Jurkat, Clone E6-1 (cell line): ENCODE measurements around the gene CXCL14.

ENCODE experiments used
- DNase-seq: peaks from one replicate; pipeline ENCODE4 v3.0.0-alpha.2; 2011; ENCODE audit warnings: low read depth, low spot score
- H3K4me3 ChIP-seq: 2 replicates; pipeline ENCODE4 v1.5.1; 2011; ENCODE audit warnings: mild to moderate bottlenecking, low read length, control low read depth, moderate library complexity

Gene CXCL14

DNA sequence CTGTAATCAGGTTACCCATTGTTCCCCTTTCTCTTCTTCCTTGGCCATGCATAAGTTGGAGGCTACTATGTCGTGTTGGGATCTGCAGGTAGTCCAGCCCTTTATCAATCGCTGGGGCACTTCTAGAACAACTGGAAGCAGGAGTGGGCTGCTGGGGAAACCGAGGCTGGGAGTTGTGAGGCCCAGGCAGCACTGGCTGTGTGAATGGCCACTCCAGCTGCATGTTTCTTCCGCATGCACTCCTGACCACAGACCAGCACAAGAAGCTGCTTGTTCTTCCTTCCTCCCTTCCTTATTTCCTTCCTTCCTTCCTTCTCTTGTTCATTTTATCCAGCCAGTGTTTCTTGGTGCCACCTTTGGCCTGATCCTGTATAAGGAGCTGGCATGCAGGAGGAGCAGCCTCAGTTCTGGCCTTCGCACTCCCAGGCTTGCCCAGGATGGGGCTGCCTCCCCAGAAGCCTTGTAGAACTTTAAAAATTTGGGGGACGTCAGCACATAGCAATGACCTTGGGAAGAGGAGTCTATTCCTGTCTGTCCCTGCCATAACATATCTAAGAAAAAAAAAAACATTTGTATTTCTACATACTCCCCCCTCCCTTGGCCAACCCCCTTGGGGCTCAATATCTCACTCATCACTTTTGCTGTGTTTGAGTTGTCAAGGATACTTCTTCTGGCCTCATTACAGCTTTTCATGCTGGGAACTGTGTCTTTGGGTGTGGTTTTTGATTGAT is 20.8 kb upstream of the CXCL14 start:
- no peak for DNase-seq

DNA sequence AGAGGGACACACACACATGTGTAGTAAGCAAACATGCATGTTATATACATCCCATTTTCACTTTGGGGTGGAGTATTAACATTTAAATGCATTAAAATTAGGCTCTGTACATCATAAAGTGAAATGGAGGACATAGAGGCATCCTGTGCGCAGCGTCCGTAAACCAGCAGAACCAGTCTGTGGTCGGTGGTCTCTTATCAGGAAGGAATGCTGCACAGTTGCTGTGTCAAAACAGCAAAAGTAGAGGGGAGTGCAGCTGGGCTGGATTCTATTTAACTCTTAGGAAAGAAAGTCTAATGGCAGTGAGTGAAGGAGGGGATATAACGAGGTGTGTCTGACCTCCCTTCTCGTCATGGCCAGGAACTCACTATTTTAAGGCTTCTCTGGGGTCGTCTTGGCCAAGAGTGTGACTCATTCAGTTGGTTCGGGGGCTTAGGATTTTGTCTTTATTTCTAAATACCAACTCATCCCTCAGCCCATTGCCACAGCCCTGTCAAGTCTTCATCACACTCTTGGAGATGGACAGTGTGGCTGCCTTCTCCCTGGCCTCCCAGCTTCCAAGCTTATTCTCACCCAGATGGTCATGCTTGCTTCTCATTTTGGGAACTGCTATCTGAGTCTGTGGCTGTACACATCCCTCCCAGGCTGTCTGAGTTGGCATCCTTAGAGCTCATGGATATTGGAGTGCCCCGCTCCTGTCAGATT is 20.1 kb upstream of the CXCL14 start:
- no peak overlapping the region for H3K4me3 ChIP-seq
- DNase-seq: no peak

More for the DNA sequence above, 20.8 kb upstream of the CXCL14 start:
- no peak overlapping the region for H3K4me3 ChIP-seq

DNA sequence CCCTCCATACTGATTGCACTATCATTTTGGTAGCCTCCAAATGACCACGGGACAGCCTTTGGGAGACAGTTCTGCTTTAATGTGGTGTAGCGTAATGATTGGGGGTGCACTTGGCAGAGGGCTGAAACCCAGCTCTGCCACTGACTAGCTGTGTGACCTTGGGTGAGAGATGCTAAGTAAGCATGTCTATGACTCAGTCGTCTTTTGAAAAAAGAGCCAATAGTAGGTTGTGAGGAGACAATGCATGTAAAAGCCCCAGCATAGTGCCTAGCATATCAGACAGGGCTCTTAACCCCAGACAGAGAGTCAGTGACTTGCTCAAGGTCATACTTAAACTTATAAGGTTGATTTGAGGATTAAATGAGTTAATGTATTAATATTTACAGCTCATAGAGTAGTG is 18.0 kb upstream of the CXCL14 start:
- DNase-seq: no peak

DNA sequence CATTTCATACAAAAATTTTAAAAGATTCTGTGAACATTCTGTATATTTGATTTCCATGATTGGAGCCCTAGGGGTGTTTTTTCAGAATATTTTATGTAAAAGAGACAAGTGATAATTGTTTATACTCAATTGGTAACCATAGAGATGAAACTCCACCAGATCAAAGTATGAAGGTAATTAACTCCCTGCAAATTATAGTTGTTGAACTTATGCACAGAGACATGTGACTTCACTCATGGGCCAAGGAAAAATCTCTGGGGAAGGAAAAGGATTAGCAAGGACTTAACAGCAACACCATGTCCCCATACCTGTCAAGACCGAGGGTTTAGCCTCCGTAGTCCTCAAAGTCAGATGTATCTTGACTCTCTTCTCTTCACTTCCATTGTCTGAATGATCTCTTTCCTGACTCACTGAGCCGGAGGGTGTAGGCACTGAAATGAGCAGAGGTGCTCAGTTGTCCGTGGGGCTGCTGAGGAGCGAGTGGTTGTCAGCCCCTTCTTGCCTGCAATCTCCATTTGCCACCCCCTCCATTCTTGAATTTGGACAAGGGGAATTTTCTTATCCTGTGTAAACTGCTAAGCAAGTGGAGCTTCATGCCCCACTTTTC is 17.5 kb upstream of the CXCL14 start:
- no peak overlapping the region for H3K4me3 ChIP-seq
- DNase-seq: no peak

More for the DNA sequence above, 18.0 kb upstream of the CXCL14 start:
- no peak overlapping the region for H3K4me3 ChIP-seq

DNA sequence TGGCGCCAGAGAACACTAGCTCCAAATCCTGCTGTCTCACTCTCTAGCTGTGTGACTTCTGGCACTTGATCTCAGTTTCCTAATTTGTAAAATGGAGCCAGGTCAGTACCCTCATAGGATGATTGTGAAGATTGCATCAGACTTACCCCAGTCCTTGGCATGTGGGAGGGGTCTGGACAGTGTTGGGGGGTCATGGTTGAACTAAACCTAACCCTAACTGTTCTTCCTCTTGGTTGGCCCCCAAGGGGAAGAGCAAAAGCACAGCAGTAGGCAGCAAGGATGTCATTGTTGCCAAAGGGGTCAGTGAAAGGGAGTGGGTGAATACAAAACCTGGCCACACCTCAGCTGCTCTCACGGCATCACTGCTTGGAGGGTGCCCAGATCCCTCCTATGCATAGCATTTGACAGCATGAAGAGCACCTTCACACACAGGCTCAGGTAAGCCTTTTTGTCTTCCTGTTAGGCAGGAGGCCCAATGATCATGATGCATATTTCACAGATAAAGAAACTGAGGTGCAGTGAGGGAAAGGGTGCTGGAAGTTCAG is 15.7 kb upstream of the CXCL14 start:
- H3K4me3 ChIP-seq: no peak overlapping the region
- DNase-seq: no peak

DNA sequence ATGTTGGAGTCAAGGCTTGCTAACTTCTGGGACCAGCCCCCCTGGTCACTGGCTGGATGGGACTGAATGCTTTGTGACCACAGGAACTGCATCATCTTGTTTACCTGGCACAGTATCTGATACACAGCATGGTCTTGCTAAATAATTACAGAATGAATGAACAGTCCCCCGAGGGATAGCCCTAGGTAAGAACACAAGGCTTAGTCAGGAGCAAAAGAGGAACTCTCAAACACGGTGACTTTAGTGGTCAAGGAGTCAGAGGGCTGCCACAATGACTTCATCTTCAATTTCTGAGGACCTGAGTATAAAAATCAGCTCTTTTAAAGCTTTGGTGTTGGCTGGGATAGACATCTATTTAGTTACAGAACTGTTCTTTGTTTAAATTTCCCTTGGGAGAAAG is 15.1 kb upstream of the CXCL14 start:
- no peak for DNase-seq

DNA sequence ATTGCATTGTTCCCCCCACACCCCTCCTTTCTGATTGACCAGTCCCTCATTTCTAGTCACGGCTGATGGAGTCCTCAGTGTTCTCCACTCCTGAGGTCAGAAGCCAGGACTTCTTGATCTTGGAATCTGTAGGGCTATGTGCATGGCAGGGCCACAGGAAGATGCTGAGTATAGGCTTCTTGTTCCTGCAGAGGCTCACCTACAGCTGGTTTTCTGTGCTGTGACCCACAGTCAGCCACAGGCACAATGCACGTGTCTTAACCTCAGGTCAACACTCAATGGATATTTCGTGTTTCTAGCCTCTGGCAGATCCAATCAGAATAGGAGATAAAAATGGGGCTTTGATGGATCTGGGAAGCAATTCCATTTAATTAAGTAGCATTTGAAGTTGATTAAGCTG is 14.3 kb upstream of the CXCL14 start:
- DNase-seq: no peak
- H3K4me3 ChIP-seq: no peak overlapping the region

More for the DNA sequence above, 15.1 kb upstream of the CXCL14 start:
- H3K4me3 ChIP-seq: no peak overlapping the region

DNA sequence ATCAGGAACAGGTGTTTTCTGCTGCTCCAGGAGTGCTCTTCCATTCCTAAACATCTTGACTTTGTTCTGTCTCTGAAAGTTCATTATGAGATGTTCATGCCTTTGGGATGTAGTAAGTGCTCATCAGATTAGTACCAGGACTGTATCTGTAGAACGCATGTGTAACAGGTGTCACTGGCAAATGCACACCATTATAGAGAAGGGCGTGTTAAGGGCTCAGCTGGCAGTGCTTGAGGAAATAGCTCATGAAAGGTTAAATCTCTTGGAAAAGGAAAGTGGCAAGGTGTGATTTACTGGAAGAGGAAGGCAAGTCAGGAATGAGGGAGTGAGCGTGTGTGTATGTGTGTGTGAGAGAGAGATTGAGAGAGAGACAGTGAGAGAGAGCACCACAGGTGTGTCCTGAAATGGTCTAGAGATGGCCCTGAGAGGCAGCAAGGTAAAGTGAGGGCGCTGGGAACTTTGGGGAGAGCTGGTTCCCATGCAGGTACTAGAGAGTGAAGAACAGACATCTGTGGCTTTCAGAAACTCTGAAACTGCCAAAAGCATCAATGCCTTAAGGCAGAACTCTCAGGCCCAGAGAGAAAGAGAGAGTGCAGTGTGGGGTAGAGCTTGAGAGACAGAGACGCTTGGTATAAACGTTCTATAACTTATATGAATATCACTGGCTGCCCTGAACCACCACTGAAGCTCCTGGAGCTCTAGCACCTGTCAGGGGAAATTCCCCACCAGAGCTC is 13.7 kb upstream of the CXCL14 start:
- no peak for DNase-seq
- no peak overlapping the region for H3K4me3 ChIP-seq

DNA sequence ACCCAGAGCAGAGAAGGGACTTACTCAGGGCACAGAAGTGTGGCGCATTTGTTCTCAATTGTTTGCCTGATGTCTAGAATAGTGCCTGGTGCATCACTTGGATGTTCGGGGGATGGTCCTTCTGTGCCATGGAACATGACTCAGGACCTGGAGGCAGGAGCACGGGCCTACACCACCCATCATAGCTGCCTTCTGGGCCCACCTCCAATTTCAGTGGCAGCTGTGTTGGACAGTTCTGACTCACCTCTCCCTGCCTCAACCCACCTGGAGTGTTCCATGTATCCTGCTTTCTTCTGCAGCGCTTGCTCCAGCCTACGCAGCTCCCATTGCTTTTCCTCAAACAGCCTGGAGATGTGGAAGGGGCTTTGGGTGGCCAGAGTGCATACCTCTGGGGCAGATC is 12.5 kb upstream of the CXCL14 start:
- DNase-seq: no peak
- no peak overlapping the region for H3K4me3 ChIP-seq

DNA sequence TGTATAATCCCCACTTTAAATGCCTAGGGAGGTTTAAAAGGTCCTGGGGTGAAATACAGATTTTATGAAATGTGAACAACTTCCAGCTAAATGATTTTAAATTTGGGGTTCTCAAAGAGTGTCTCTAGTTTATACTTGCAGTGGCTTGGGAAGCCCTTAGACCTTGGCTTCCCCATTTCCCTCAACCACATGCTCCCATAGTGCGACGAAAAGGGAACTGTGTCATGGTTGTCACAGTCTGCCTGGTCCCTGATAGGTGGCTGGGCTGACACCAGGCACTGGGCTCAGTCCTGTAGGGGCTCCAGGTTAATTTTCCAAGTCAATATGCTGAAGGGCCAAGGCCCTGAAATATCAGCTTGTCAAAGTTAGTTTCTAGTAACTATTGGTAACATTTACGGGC is 10.4 kb upstream of the CXCL14 start:
- H3K4me3 ChIP-seq: no peak overlapping the region
- no peak for DNase-seq

DNA sequence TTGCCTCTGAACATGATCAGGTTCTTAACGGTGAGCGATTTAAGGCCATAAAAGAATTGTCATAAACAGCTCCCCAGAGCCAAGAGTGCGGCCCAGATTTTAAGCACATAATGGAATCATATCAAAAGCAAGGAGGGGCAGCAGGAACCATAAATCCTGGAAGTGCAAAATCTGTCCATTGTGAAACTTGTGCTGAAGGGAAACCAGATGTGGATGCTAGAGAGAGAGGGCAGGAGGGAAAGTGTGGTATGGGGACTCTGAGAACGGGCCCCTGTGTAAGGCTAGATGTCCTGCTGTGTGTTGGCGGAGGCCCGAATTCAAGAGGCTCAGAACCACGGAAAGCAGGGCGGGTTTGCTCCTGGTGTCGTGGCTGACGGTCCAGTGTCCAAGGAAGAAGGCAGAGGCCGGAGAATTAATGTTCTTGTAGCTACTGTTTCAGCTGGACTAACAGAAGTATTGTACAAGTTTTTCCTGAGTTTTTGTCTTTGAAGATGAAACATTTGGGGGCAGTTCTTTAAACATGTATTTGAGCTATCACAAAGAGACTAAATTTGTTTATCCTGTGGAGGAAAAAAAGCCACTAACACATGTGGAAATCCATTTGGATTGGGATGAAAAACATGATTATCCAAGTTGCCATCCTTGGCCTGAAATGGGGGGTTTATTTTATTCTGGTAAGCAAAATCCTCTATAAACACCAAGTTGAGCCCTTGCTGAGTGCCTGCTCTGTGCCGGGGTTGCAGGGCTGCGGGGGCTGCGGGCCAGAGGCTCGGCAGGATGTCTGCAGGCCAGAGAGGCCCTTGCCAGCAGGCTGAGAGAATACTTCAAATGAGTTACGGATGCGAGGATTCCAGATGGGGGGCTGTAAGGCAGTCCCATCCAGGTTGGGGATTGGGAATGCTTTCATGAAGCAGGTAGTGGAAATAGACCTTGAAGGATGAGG is 9.2 kb upstream of the CXCL14 start:
- DNase-seq: no peak
- no peak overlapping the region for H3K4me3 ChIP-seq

DNA sequence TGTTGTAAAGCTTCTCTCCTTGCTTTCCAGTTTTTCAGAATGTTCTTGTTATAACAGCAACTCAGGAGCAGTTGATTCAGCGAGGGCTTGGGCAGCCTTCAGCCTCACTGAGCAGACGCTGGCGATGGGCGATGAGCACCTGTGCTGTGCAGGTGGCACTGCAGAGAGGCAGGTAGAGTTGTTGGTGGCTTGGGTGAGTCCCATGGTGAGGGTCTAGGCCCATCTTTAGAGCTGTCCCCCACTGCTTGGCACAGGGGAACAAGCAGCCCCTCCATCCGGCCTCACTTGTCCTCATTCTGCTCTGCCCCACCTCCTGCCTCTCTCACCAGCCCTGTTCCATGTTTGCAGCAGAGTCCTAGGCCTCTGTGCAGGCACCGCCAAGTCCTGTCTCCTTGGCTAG is 6.1 kb upstream of the CXCL14 start:
- no peak overlapping the region for H3K4me3 ChIP-seq
- no peak for DNase-seq

DNA sequence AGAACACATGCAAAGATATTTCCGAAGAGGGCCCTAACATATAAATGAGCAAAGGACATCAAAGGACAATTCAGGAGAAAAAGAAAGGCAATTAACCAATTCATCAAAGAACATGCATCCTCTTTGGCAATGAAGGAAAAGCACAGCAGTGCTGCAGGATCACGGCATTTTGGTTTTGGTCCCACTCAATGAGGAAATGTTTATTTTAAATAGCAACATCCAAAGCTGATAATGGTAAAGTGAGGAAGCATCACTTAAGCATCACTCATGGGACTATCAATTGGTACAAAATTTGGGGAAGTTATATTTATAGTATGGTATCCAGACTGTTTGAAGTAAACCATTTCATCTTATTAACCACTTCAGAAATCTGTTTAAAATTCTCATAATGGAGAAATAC is 5.5 kb upstream of the CXCL14 start:
- DNase-seq: no peak
- H3K4me3 ChIP-seq: no peak overlapping the region

DNA sequence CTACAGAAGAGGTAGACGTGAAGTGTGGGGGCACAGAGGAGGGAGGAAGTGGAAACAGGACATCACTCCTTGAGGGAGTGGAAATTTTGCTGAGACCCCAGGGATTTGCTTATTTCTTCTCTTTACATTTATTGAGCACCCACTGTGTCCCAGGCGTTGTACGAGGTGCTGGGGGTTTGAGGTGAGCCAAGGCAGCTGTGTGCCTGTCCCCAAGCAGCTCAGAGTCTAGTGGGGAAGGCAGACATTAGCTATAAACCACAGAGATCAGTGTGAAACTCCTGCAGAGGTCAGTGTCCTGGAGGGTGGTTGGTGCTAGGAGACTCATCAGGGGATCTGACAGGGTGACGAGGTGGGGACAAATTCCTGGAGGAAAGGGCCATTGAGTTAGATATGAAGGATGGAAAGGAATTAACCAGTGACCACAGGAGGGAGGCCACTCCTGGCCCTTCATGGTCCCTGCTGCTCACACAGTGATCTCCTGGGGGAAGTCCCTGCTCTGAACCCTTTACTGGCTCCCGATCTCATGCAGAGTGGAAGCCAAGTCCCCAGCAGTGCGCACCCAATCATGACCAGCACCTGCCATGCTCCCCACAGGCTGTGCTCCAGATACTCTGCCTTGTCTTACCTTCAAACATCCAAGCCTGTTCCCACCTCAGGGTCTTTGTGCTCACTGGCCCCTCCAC is 3.4 kb upstream of the CXCL14 start:
- no peak overlapping the region for H3K4me3 ChIP-seq
- no peak for DNase-seq

DNA sequence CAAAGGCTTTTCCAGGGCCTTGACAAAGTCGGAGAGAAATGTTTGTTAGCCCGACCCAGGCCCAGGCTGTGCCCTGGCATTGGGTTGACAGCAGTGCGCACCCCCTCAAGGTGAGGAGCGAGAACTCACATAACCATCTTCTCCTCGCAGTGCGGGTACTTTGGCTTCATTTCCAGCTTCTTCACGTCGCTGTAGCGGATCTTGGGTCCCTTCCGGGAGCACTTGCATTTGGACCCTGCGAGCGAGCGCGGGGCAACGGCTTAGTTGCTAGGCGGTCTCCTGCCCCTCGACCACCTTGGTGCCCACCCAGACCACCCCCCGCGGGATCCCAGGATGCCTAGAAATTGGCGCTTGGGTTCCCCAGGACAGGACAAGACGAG is 496 bp downstream of the CXCL14 start:
- no peak for DNase-seq
- H3K4me3 ChIP-seq: no peak overlapping the region

DNA sequence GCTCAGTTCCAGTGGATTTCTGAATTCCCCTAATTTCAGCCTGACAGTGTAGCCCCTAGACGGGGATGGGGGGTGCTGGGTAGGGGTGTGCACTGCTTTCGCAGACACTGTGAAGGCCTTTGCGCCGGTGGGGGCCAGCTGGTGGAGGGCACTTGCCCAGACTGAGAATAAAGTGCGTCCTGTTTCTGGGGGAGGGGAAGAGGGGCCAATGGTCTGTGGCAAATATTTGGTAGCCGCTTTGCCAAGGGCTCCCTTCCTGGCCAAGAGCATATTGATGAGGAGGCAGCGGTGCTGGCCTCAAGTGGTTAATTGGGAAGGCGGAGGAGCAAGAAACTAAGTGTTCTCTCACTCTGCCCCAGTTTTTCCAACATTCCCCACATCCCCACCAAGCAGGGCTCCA is 1.4 kb downstream of the CXCL14 start:
- DNase-seq: no peak
- no peak overlapping the region for H3K4me3 ChIP-seq

DNA sequence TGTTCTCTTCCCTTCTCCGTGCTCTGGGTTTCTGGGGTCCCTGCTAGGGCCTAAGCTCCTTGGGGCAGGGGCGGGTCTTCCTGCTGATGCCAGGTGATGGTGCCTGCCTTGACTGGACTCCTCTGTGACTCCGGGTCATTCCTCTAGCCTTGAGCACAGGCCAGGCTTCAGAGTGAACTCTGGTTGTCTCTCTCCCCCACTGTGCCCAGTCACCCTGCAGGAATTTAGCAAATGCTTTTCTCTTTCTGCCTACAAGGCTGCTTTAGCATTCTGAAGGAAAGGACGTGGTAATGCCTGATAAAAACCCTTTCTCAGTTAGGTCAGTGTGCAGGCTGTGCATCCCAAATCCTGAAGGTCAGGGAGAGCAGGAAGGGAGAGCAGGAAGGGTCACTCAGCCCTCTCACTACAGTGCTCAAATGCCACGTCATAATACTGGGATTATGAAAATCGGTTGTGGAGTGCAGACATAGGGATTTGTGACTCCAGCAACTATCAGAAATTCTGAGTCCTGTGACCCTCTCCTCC is 2.7 kb downstream of the CXCL14 start:
- H3K4me3 ChIP-seq: no peak overlapping the region
- no peak for DNase-seq

DNA sequence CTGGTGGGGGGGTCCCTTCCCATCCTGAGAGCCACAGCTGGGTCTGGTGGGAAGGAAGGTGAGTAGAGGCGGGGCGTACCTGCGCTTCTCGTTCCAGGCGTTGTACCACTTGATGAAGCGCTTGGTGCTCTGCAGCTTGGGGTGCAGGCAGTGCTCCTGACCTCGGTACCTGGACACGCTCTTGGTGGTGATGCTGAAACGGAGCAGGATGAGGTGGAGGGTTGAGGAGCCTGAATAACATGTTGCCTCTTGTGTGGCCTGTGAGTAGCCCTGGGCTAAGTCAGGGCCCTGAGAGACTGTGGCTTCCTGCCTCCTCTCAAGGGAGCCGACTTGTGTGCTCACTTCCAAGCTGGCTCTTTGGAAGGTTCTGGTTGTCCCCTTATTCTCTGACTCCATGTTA is 4.3 kb downstream of the CXCL14 start:
- H3K4me3 ChIP-seq: no peak overlapping the region
- no peak for DNase-seq
